Pancreas (tissue), 10 donors: ENCODE measurements around the gene SEC31A. TPM values are rescaled to one million over a fixed set of nuclear protein-coding genes. Genes with fewer than 3 reads are reported as not detected.

Experiments
- ATAC-seq, 4 donors: fragments of 200-7000 bp; cut with Tn5 transposase; one replicate each; pipeline versions ENCODE4 v1.8.0 to v1.9.1; 2020; ENCODE audit warnings: mild to moderate bottlenecking in 4 of 4, moderate library complexity in 4 of 4
- DNase-seq, 6 donors: peaks; one replicate each; pipeline ENCODE4 v3.0.0-alpha.2; 2020
- FAIRE-seq: peaks from 2 replicates; lab custom pipeline; 2012; peaks lifted over from hg19 to GRCh38; lab: Jason Lieb, UNC
- H3K27ac ChIP-seq, 4 donors: fragments of 200-600 bp; sonication (generic); 1 replicate in 3 of 4; 2 replicates in 1 of 4; pipeline versions ENCODE4 v1.5.0 to v1.8.0; 2020
- H3K27me3 ChIP-seq, 4 donors: fragments of 200-600 bp; one replicate each; pipeline ENCODE4 v1.8.0; 2021
- H3K36me3 ChIP-seq, 3 donors: fragments of 200-600 bp; sonication (generic) in 1 of 3; one replicate each; pipeline versions ENCODE4 v1.5.0 to v1.8.0; 2020 to 2021
- H3K4me1 ChIP-seq, 3 donors: fragments of 200-600 bp; one replicate each; pipeline ENCODE4 v1.8.0; 2021
- H3K4me3 ChIP-seq, 4 donors: fragments of 200-600 bp; sonication (generic) in 2 of 4; one replicate each; pipeline versions ENCODE4 v1.5.0 to v1.8.0; 2020 to 2021
- H3K9me3 ChIP-seq, 4 donors: fragments of 200-600 bp; one replicate each; pipeline ENCODE4 v1.8.0; 2021
- CTCF ChIP-seq, 4 donors: fragments of 200-600 bp; sonication (generic) in 3 of 4; IDR thresholded peaks; one replicate each; pipeline versions ENCODE4 v1.5.0 to v1.8.0; 2021; ENCODE audit warnings: antibody characterized with exemption in 4 of 4
- WGBS, 2 donors: extraction: QIAGEN DNeasy Blood & Tissue Kit; methylation state at CpG; one replicate each; pipeline ENCODE4 v1.1.7; 2013; 5-methylcytosine and 5-hydroxymethylcytosine counted together
- intact Hi-C, 3 donors: fragments of 100-400 bp; cut with DNase I; formaldehyde crosslinking; loops; one replicate each; pipeline versions ENCODE4 v1.11.1 to v1.14.2; 2022
- polyA plus RNA-seq, 2 donors: library from polyadenylated mRNA; stranded (reverse); fragments of 200-250 nt; gene quantifications; one replicate each; pipeline ENCODE4 v1.2.3, GENCODE V29; 2013
- total RNA-seq, 6 donors: library from RNA; stranded (reverse); fragmentation: NEBNext Ultra II Directional in 4 of 6; extraction: Animal tissue kit (Norgen Biotek cat#: 25700) in 4 of 6; gene quantifications; one replicate each; pipeline versions ENCODE4 v1.2.1 to v1.2.4, GENCODE V29; 2021 to 2023
- donor health status: healthy with polysubstance abuse.
- donor health status: DM: no; HTN: no; CAD: no; lungs with moderate emphysema.
- donor health status: DM: no; HTN: no; CAD: no.
- donor health status: control.
- donor health status: control.
- donor health status: Bipolar disorder and iron deficiency.
- donor health status: DM: yes; HTN: yes; CAD: no.
- donor health status: DM: no; HTN: no; CAD: no.
- donor health status: DM: no; HTN: no; CAD: no.
- donor health status: DM: yes; HTN: yes; CAD: no.

SEC31A gene
- total and polyA plus RNA-seq, 8 donors, result 123 to 205 (median 169) TPM

GRCh38 chr4:82891707-82892466, 934 bp upstream of the SEC31A start:
- ATAC-seq (peak in 2 of 4 donors; percentile 1 to 4), DNase-seq (no peak), FAIRE-seq (no peak)
- Histone ChIP-seq H3K9me3 (no peaks in the 10 kb centered on the region), H3K27me3 (no peaks in the 10 kb centered on the region), H3K4me3 (peak overlapping the region; percentile 56 to 78 (median 60)), H3K27ac (peak overlapping the region; percentile 94 to 100 (median 97)), H3K4me1 (peaks cover 3 to 14% (median 13%) of the 10 kb centered on the region in 3 donors), H3K36me3 (peaks cover 0 to 14% (median 5%) of the 10 kb centered on the region in 3 donors)
- TF ChIP-seq CTCF (IDR thresholded peaks at IDR 0.05), result no peak
- intact Hi-C loops, result no loop called here
- 14 to 17% methylated on average over 7 of the region's 7 CpGs for WGBS, 2 donors

- ATAC-seq (no peak), FAIRE-seq (no peak), DNase-seq (no peak)
- Histone ChIP-seq H3K4me1 (peaks cover 7 to 26% (median 26%) of the 10 kb centered on the region in 3 donors), H3K27me3 (no peaks in the 10 kb centered on the region), H3K9me3 (no peaks in the 10 kb centered on the region), H3K4me3 (peak overlapping the region; percentile 56 to 78 (median 60)), H3K27ac (peak overlapping the region; percentile 94 to 100 (median 97)), H3K36me3 (peaks cover 0 to 14% (median 5%) of the 10 kb centered on the region in 3 donors)
- intact Hi-C loops, result no loop called here
- no peak for TF ChIP-seq CTCF (IDR thresholded peaks at IDR 0.05)
- WGBS, 2 donors, result 0 to 1% methylated on average over 16 of the region's 16 CpGs
Observed at GRCh38 chr4:82890528-82890900, 439 bp downstream of the SEC31A start.

- Histone ChIP-seq H3K27me3 (no peaks in the 10 kb centered on the region), H3K4me1 (peaks cover 9 to 38% (median 37%) of the 10 kb centered on the region in 3 donors), H3K27ac (peak overlapping the region in 3 of 4 donors; percentile 95 to 100 (median 99)), H3K4me3 (peak overlapping the region; percentile 56 to 78 (median 60)), H3K9me3 (no peaks in the 10 kb centered on the region), H3K36me3 (peaks cover 0 to 13% (median 0%) of the 10 kb centered on the region in 3 donors)
- FAIRE-seq (no peak), DNase-seq (no peak), ATAC-seq (no peak)
- TF ChIP-seq CTCF (IDR thresholded peaks at IDR 0.05), result no peak
- WGBS, 2 donors, result 35 to 36% methylated on average over 6 of the region's 6 CpGs
- intact Hi-C loops, result loop anchor here in 1 of 3 donors (10.0 kb wide), 1 partner anchor 54 kb away; no protein-coding TSS in a partner anchor
Observed at GRCh38 chr4:82889287-82889686, 1.7 kb downstream of the SEC31A start.

- H3K9me3 ChIP-seq, result no peaks in the 10 kb centered on the region
- peaks cover 9 to 53% (median 43%) of the 10 kb centered on the region in 3 donors for H3K4me1 ChIP-seq
- intact Hi-C loops, result loop anchor here in 1 of 3 donors (10.0 kb wide), 1 partner anchor 52 kb away; no protein-coding TSS in a partner anchor
- TF ChIP-seq CTCF (IDR thresholded peaks at IDR 0.05), result no peak
- DNase-seq (no peak), ATAC-seq (no peak), FAIRE-seq (no peak)
- H3K4me3 ChIP-seq, result peak overlapping the region in 2 of 4 donors; percentile 1 to 2
- WGBS, 2 donors, result 11% methylated on average over 5 of the region's 5 CpGs
- peaks cover 0 to 1% (median 0%) of the 10 kb centered on the region in 3 donors for H3K36me3 ChIP-seq
- peak overlapping the region in 2 of 4 donors; percentile 58 to 100 for H3K27ac ChIP-seq
- no peaks in the 10 kb centered on the region for H3K27me3 ChIP-seq
Observed at GRCh38 chr4:82886147-82886942, 4.6 kb downstream of the SEC31A start.
